Natural killer cell (primary cell): ENCODE results near the gene CEP350. TPM values are rescaled to one million over a fixed set of nuclear protein-coding genes. Genes with fewer than 3 reads are reported as not detected.

Source experiments
- ATAC-seq, 3 donors: fragments of 150-1000 bp in 2 of 3; fragments of 200-7000 bp in 1 of 3; cut with Tn5 transposase; 1 replicate in 1 of 3; 2 replicates in 2 of 3; pipeline ENCODE4 v1.10.0; 2021; ENCODE audit warnings: mild to moderate bottlenecking in 2 of 3, moderate library complexity in 2 of 3
- DNase-seq, 2 donors: peaks; one replicate each; pipeline versions ENCODE4 v3.0.0 to v3.0.0-alpha.2; 2013 to 2021; ENCODE audit warnings: mixed read lengths in 1 of 2
- H3K27ac ChIP-seq: one replicate; pipeline ENCODE4 v1.5.1; 2013; ENCODE audit warnings: mild to moderate bottlenecking, low read length
- H3K27me3 ChIP-seq: one replicate; pipeline ENCODE4 v1.6.1; 2013; ENCODE audit warnings: low read length; ENCODE audit not compliant: control insufficient read depth, insufficient read depth
- H3K36me3 ChIP-seq: one replicate; pipeline ENCODE4 v1.6.1; 2013; ENCODE audit warnings: low read length; ENCODE audit not compliant: control insufficient read depth, insufficient read depth
- H3K4me1 ChIP-seq: one replicate; pipeline ENCODE4 v1.6.1; 2013; ENCODE audit warnings: low read length; ENCODE audit not compliant: control insufficient read depth, insufficient read depth
- H3K4me3 ChIP-seq: one replicate; pipeline ENCODE4 v1.5.1; 2013; ENCODE audit warnings: low read length
- H3K9me3 ChIP-seq: one replicate; pipeline ENCODE4 v1.6.1; 2013; ENCODE audit warnings: low read length; ENCODE audit not compliant: control insufficient read depth, insufficient read depth
- H3K27ac Mint-ChIP-seq, 2 donors: one replicate each; pipeline ENCODE4 v1.8.0; 2022; ENCODE audit warnings: mild to moderate bottlenecking in 2 of 2, mixed read lengths in 2 of 2, moderate library complexity in 1 of 2
- H3K27me3 Mint-ChIP-seq, 2 donors: one replicate each; pipeline ENCODE4 v1.8.0; 2022; ENCODE audit warnings: low read depth in 2 of 2, mixed read lengths in 2 of 2
- H3K36me3 Mint-ChIP-seq: one replicate; pipeline ENCODE4 v1.8.0; 2022; ENCODE audit warnings: mixed read lengths
- H3K4me1 Mint-ChIP-seq, 2 donors: one replicate each; pipeline ENCODE4 v1.8.0; 2022; ENCODE audit warnings: mixed read lengths in 2 of 2
- H3K4me3 Mint-ChIP-seq: one replicate; pipeline ENCODE4 v1.8.0; 2022; ENCODE audit warnings: mild to moderate bottlenecking, moderate library complexity, mixed read lengths
- H3K9me3 Mint-ChIP-seq, 2 donors: one replicate each; pipeline ENCODE4 v1.8.0; 2022; ENCODE audit warnings: mixed read lengths in 2 of 2
- CTCF ChIP-seq: fragments of 200-600 bp; IDR thresholded peaks from one replicate; pipeline ENCODE4 v1.8.0; 2022; ENCODE audit warnings: antibody characterized with exemption
- WGBS: methylation state at CpG from one replicate; pipeline ENCODE4 v1.1.7; 2013; ENCODE audit warnings: missing lambda C conversion rate; ENCODE audit not compliant: insufficient coverage; 5-methylcytosine and 5-hydroxymethylcytosine counted together
- intact Hi-C: fragments of 100-400 bp; cut with micrococcal nuclease; formaldehyde crosslinking; loops from one replicate; pipeline ENCODE4 v1.14.2; 2022
- total RNA-seq, 4 donors: library from RNA; stranded (reverse); fragments of 120-200 nt in 1 of 4; gene quantifications; one replicate each; pipeline versions ENCODE4 v1.2.3 to v1.2.4, GENCODE V29; 2013 to 2022

Gene CEP350
- total RNA-seq, 3 donors from 2014 or later (not counting 1 experiment from before 2014, with no cell fraction given) = 66.9 to 83.7 (median 75.3) TPM

GRCh38 chr1:179976970-179977651, 22.5 kb downstream of the CEP350 start:
- H3K27ac ChIP-seq = no peak overlapping the region
- H3K4me3 Mint-ChIP-seq = no peak overlapping the region

GRCh38 chr1:179978199-179979079, 23.8 kb downstream of the CEP350 start:
- Mint-ChIP-seq H3K27me3 (no peaks in the 10 kb centered on the region), H3K4me1 (peaks cover 55 to 60% of the 10 kb centered on the region in 2 donors), H3K36me3 (no peaks in the 10 kb centered on the region), H3K9me3 (no peaks in the 10 kb centered on the region), H3K27ac (no peak overlapping the region), H3K4me3 (no peak overlapping the region)
- no peak overlapping the region for H3K27ac ChIP-seq
- 98% methylated on average over 3 of the region's 5 CpGs for WGBS
- no peak for TF ChIP-seq CTCF
- H3K4me3 ChIP-seq = no peak overlapping the region
- no peaks in the 10 kb centered on the region for H3K4me1 ChIP-seq
- DNase-seq = no peak
- no peaks in the 10 kb centered on the region for H3K9me3 ChIP-seq
- ATAC-seq = no peak
- intact Hi-C loops = no loop called here
- no peaks in the 10 kb centered on the region for H3K27me3 ChIP-seq
- H3K36me3 ChIP-seq = no peaks in the 10 kb centered on the region

More at GRCh38 chr1:179976970-179977651, 22.5 kb downstream of the CEP350 start:
- DNase-seq (no peak), ATAC-seq (no peak)
- intact Hi-C loops = no loop called here
- Histone ChIP-seq H3K4me3 (no peak overlapping the region), H3K4me1 (no peaks in the 10 kb centered on the region), H3K27me3 (no peaks in the 10 kb centered on the region), H3K36me3 (no peaks in the 10 kb centered on the region), H3K9me3 (no peaks in the 10 kb centered on the region)
- Mint-ChIP-seq H3K27ac (peak overlapping the region in 1 of 2 donors; percentile 7), H3K27me3 (no peaks in the 10 kb centered on the region), H3K9me3 (no peaks in the 10 kb centered on the region), H3K36me3 (no peaks in the 10 kb centered on the region), H3K4me1 (peaks cover 62 to 65% of the 10 kb centered on the region in 2 donors)
- WGBS = 100% methylated on average over 3 of the region's 4 CpGs
- no peak for TF ChIP-seq CTCF

DNA sequence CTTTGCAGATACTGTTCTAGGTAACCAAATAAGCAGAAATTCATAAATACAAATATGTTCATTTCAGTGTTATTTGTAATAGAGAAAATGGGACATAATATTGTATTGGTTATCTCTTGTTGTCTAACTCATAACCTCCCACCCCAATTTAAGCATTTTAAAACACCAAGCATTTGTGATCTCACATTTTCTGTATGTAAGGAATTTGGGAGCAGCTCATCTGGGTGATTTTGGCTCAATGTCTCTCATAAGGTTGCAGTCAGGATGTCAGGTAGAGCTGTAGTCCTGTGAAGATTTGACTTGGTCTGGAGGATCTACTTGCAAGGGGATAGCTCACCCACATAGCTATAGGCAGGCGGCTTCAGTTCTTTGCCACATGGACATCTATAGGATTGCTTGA, 29.5 kb downstream of the CEP350 start:
- no peak overlapping the region for H3K4me3 ChIP-seq
- Mint-ChIP-seq H3K27me3 (no peaks in the 10 kb centered on the region), H3K4me3 (no peak overlapping the region), H3K27ac (no peak overlapping the region), H3K4me1 (peaks cover 37 to 41% of the 10 kb centered on the region in 2 donors), H3K36me3 (no peaks in the 10 kb centered on the region), H3K9me3 (no peaks in the 10 kb centered on the region)
- TF ChIP-seq CTCF = no peak
- intact Hi-C loops = no loop called here
- H3K27me3 ChIP-seq = no peaks in the 10 kb centered on the region
- DNase-seq (no peak), ATAC-seq (no peak)
- peaks cover 6% of the 10 kb centered on the region for H3K36me3 ChIP-seq
- no peaks in the 10 kb centered on the region for H3K4me1 ChIP-seq
- no peak overlapping the region for H3K27ac ChIP-seq
- WGBS = 100% methylated on average over 1 of the region's 1 CpG
- no peaks in the 10 kb centered on the region for H3K9me3 ChIP-seq
